IPS-15b (cell line): ENCODE results near the gene MAML3.
"Not testable (repeated sequence)": the region's sequence is repeated elsewhere in the genome, so short reads cannot be mapped to it uniquely, and the experiment has no call there.

Source experiments
- H3K27me3 ChIP-seq: one replicate; pipeline ENCODE4 v1.6.1; 2013; ENCODE audit warnings: low read length; ENCODE audit not compliant: control insufficient read depth, insufficient read depth
- H3K36me3 ChIP-seq: one replicate; pipeline ENCODE4 v1.6.1; 2013; ENCODE audit warnings: low read length; ENCODE audit not compliant: control insufficient read depth, insufficient read depth
- H3K4me1 ChIP-seq: one replicate; pipeline ENCODE4 v1.6.1; 2013; ENCODE audit warnings: mild to moderate bottlenecking, low read length; ENCODE audit not compliant: control insufficient read depth, insufficient read depth
- H3K4me3 ChIP-seq: one replicate; pipeline ENCODE4 v1.5.1; 2013; ENCODE audit warnings: low read depth, low read length
- H3K9ac ChIP-seq: one replicate; pipeline ENCODE4 v1.6.1; 2013; ENCODE audit warnings: low read depth, mild to moderate bottlenecking, low read length
- H3K9me3 ChIP-seq: one replicate; pipeline ENCODE4 v1.6.1; 2013; ENCODE audit warnings: mild to moderate bottlenecking, low read length; ENCODE audit not compliant: control insufficient read depth, insufficient read depth

Gene MAML3

GRCh38 chr4:139957986-139958738 is 195.8 kb downstream of the MAML3 start:
- H3K4me3 ChIP-seq = no peak overlapping the region
- H3K9me3 ChIP-seq = no peaks in the 10 kb centered on the region
- no peaks in the 10 kb centered on the region for H3K36me3 ChIP-seq
- no peak overlapping the region for H3K9ac ChIP-seq
- peaks cover 5% of the 10 kb centered on the region for H3K4me1 ChIP-seq
- no peaks in the 10 kb centered on the region for H3K27me3 ChIP-seq

GRCh38 chr4:139957065-139957464 is 196.9 kb downstream of the MAML3 start:
- peaks cover 5% of the 10 kb centered on the region for H3K4me1 ChIP-seq
- H3K36me3 ChIP-seq = no peaks in the 10 kb centered on the region
- no peaks in the 10 kb centered on the region for H3K27me3 ChIP-seq
- no peaks in the 10 kb centered on the region for H3K9me3 ChIP-seq
- no peak overlapping the region for H3K4me3 ChIP-seq
- H3K9ac ChIP-seq = no peak overlapping the region

- Histone ChIP-seq H3K9me3 (no peaks in the 10 kb centered on the region), H3K4me3 (no peak overlapping the region), H3K36me3 (no peaks in the 10 kb centered on the region), H3K9ac (no peak overlapping the region), H3K27me3 (no peaks in the 10 kb centered on the region), H3K4me1 (peaks cover 5% of the 10 kb centered on the region)
These were observed 197.4 kb downstream of the MAML3 start for GRCh38 chr4:139956507-139957017.

DNA sequence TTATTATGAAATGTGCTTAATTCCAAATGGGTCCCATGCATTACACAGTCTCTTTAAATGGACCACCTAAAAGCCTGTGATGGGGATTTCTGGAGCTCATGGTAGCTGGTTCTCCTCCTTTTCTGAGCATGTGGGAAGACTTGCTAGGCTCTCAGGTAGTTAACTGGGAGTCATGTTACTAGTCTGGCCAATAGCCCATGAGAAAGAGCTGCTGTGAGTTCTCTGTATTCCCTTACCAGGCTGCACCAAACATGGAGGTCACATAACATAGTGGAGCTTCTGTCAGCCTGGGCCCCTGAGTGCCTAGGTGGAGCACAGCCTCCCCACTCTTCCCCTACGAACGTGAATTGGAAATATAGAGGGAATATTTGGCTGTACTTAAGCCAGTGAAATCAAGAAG is 198.4 kb downstream of the MAML3 start:
- Histone ChIP-seq H3K9ac (no peak overlapping the region), H3K4me1 (peaks cover 5% of the 10 kb centered on the region), H3K4me3 (no peak overlapping the region), H3K27me3 (no peaks in the 10 kb centered on the region), H3K36me3 (no peaks in the 10 kb centered on the region), H3K9me3 (no peaks in the 10 kb centered on the region)

- H3K4me1 ChIP-seq = peaks cover 5% of the 10 kb centered on the region
- H3K27me3 ChIP-seq = no peaks in the 10 kb centered on the region
- no peaks in the 10 kb centered on the region for H3K9me3 ChIP-seq
- H3K4me3 ChIP-seq = no peak overlapping the region
- H3K9ac ChIP-seq = no peak overlapping the region
- no peaks in the 10 kb centered on the region for H3K36me3 ChIP-seq
These were observed 199.5 kb downstream of the MAML3 start for GRCh38 chr4:139954512-139954911.

- H3K4me1 ChIP-seq = peaks cover 4% of the 10 kb centered on the region
These were observed 203.0 kb downstream of the MAML3 start for GRCh38 chr4:139951021-139951420.

DNA sequence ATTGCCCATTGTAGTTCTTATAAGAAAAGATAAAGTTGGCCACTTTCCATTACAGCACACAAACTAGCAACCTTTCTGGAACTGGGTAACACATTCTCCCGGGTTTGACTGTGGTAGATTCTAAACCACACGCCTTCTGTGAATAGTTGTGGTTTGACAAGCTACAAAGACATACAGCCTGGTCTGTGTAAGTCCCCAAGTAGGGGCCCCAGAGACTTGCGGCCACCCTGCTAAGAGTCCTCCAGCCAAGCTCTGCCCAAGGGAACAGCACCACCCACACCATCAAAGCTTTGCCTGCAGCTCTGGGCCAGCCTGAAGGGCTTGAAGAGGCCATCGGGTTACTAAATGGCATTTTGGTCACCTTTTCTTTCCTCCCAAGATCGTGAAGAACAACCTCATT is 203.4 kb downstream of the MAML3 start:
- Histone ChIP-seq H3K27me3 (no peaks in the 10 kb centered on the region), H3K4me3 (no peak overlapping the region), H3K9ac (no peak overlapping the region), H3K9me3 (no peaks in the 10 kb centered on the region), H3K36me3 (no peaks in the 10 kb centered on the region), H3K4me1 (no peaks in the 10 kb centered on the region)

More at GRCh38 chr4:139951021-139951420, 203.0 kb downstream of the MAML3 start:
- H3K4me3 ChIP-seq = no peak overlapping the region
- no peaks in the 10 kb centered on the region for H3K27me3 ChIP-seq
- no peaks in the 10 kb centered on the region for H3K9me3 ChIP-seq
- H3K9ac ChIP-seq = no peak overlapping the region
- no peaks in the 10 kb centered on the region for H3K36me3 ChIP-seq

GRCh38 chr4:139944916-139945315 is 209.1 kb downstream of the MAML3 start:
- H3K4me3 ChIP-seq, H3K9me3 ChIP-seq, H3K4me1 ChIP-seq, H3K27me3 ChIP-seq, H3K36me3 ChIP-seq, H3K9ac ChIP-seq: not testable (repeated sequence)

GRCh38 chr4:139943277-139943676 is 210.7 kb downstream of the MAML3 start:
- Histone ChIP-seq H3K4me1 (peaks cover 6% of the 10 kb centered on the region), H3K27me3 (no peaks in the 10 kb centered on the region), H3K4me3 (no peak overlapping the region), H3K9me3 (no peaks in the 10 kb centered on the region), H3K36me3 (no peaks in the 10 kb centered on the region), H3K9ac (no peak overlapping the region)

- no peak overlapping the region for H3K4me3 ChIP-seq
- no peaks in the 10 kb centered on the region for H3K27me3 ChIP-seq
- H3K36me3 ChIP-seq = no peaks in the 10 kb centered on the region
- no peak overlapping the region for H3K9ac ChIP-seq
- peaks cover 6% of the 10 kb centered on the region for H3K4me1 ChIP-seq
- H3K9me3 ChIP-seq = no peaks in the 10 kb centered on the region
These were observed 211.7 kb downstream of the MAML3 start for GRCh38 chr4:139942241-139942640.

- Histone ChIP-seq H3K36me3 (no peaks in the 10 kb centered on the region), H3K4me1 (peaks cover 6% of the 10 kb centered on the region), H3K9ac (no peak overlapping the region), H3K4me3 (no peak overlapping the region), H3K9me3 (no peaks in the 10 kb centered on the region), H3K27me3 (no peaks in the 10 kb centered on the region)
These were observed 213.4 kb downstream of the MAML3 start for GRCh38 chr4:139940600-139940999.

DNA sequence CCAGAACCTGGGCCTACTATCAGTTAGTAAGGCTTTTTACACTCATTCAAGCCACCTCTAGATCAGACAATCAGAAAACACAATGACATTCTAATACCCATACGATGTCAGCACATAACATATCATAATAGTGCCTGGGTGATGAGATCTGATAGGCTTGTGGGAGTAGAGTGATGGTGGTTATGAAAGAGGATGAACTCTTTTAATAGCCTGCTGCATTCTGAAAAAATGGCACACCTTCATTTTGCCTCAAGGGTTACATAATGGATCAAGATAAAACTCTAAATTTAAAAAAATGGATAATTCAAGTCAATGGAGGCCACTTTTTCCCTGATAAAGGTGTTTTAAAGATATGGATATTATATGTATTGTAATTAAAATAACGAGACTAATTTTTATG is 215.6 kb downstream of the MAML3 start:
- H3K4me3 ChIP-seq = no peak overlapping the region
- H3K9ac ChIP-seq = no peak overlapping the region
- H3K27me3 ChIP-seq = no peaks in the 10 kb centered on the region

More for the DNA sequence above, 215.6 kb downstream of the MAML3 start:
- no peaks in the 10 kb centered on the region for H3K9me3 ChIP-seq
- H3K36me3 ChIP-seq = no peaks in the 10 kb centered on the region
- peaks cover 6% of the 10 kb centered on the region for H3K4me1 ChIP-seq
